D721Med (cell line): Measurements from ENCODE around the gene CD79B.
"Not testable (repeated sequence)": the region's sequence is repeated elsewhere in the genome, so short reads cannot be mapped to it uniquely, and the experiment has no call there.

ENCODE experiments used
- DNase-seq: peaks from one replicate; pipeline ENCODE4 v3.0.0; 2011; ENCODE audit warnings: low spot score; ENCODE audit not compliant: insufficient read length
- FAIRE-seq: peaks from 2 replicates; lab custom pipeline; 2011; peaks lifted over from hg19 to GRCh38; lab: Jason Lieb, UNC
- TF ChIP-seq, protein P1 (sequence below): IDR thresholded peaks from 2 replicates; pipeline ENCODE4 v1.5.1; 2012; ENCODE audit warnings: mild to moderate bottlenecking, control low read depth; ENCODE audit not compliant: insufficient read depth; ENCODE audit errors: missing control alignments

CD79B gene

DNA sequence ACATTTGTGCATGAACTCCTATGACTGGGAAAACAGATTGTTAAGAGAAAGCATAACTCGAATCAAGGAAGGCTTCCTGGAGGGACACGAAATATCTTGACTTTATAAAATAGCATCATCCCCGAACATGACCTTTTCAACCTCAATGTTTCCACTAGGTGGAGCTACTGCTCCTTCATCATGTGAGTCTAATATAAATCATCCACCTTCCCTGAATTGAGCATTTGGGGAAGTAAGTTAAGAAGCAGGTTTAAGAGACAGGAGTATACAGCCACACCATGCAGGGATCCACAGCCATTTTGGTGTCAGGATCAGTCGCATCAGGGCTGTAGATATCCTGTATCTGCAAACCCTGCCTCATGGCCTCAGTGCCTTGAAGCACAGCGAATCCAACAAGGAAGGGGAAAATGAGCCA lies 28.3 kb downstream of the CD79B start:
- TF ChIP-seq, protein P1, sequence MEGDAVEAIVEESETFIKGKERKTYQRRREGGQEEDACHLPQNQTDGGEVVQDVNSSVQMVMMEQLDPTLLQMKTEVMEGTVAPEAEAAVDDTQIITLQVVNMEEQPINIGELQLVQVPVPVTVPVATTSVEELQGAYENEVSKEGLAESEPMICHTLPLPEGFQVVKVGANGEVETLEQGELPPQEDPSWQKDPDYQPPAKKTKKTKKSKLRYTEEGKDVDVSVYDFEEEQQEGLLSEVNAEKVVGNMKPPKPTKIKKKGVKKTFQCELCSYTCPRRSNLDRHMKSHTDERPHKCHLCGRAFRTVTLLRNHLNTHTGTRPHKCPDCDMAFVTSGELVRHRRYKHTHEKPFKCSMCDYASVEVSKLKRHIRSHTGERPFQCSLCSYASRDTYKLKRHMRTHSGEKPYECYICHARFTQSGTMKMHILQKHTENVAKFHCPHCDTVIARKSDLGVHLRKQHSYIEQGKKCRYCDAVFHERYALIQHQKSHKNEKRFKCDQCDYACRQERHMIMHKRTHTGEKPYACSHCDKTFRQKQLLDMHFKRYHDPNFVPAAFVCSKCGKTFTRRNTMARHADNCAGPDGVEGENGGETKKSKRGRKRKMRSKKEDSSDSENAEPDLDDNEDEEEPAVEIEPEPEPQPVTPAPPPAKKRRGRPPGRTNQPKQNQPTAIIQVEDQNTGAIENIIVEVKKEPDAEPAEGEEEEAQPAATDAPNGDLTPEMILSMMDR, result peak; percentile 34
- peak; percentile 73 for FAIRE-seq
- DNase-seq, result not testable (repeated sequence)

DNA sequence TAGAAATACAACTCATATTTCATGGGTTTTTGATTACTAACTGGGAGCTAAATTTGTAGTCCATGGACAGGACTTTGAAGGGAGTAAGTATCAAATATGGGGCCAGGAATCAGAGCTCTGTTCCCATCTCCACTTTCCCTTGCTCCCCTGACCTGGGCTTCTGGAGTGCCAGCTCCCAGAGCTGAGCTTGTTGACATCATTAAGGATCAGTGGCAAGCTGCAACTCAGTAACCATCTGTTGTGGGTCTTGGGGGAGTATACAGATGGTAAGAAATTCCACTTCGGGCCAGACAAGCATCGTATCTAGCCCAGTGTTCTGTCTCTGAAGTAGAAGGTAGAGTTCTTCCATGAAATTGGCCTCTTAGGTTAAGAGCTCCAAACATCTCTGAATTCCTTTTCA lies 30.2 kb downstream of the CD79B start:
- not testable (repeated sequence) for FAIRE-seq

DNA sequence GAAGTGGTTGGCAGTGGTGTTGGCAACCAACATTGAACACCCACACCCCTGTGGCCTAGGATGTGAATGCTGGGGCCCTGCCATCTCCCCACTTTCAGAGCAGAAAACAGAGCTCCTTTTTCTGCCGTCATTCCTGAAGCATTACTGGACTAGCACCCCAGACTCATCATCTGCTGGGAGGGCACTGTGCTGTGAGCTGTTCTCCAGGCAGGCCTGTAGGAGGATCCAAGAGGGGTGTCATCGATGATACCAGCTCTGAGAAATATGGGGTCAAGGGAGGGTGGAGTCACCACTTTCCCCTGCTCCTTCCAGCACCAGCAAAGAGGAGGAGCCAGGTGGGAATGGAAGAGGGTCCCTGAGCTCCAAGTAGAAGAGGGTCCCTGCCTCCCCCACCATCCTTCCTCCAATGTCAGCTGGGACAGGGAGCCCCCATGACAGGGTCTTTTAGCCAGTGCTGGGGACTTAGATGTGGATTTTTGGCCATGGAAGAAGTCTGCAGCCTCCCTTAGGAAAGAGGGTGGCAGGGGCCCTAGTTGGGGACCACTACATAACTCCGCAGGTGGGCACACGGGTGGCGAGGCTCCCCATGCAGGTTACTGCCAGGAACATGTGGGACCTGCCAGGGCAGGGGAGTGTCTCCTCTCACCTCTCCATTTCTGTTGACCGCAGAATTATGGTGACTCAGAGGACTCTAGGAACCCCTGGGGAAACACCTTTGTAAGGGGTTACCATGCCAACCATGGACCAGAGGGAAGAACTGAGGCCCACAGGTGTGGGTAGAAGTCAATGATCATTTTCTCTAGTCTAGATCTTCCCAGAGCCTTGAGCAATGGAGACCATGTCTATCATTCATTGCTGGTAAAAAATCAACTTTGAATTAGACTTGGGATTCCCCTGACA lies 33.0 kb downstream of the CD79B start:
- DNase-seq, FAIRE-seq: not testable (repeated sequence)

More for the DNA sequence above, 30.2 kb downstream of the CD79B start:
- DNase-seq, result not testable (repeated sequence)

DNA sequence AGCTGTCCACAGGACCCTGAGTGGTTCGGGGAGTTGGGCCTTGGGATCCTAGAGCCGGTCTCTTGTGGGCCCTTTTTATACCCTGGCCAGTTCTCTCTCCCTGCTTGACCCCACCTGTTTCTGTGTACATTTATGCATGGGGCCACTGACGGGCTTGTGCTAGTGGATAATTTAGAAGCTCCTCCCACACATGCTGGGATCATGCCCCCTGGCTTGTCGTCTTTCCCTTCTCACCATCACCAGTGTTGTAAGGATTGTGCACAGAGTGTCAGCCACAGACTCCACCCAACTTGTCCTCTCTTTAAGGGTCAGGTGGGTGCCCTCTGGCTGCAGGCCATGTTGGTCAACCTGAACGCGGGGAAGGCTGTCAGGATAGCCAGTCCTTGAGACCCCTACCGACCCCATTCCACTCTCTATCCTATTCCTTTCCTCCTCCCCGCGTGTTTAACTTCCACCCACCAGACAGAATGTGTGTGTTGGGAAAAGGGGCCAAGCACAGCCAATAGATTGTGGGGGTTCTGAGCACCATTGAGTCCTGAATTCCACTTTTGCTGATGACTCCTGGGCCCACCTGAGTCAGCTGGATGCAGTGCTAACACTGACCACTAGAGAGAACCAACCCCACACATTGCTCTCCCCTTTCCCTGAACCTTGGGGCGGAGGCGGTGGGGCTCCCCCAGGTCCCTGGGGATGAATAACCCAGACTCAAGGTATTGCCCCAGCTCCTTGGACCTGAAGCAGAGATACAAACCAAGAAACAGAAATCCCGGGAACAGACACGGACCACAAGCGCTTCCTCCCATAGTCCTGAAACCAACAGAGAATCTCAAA lies 35.4 kb downstream of the CD79B start, which contains the start of gene CSH1:
Gene CSH1, minus strand, starts transcription at position 51 of the 831 bp plus-strand sequence. CDS start 63 bp downstream, outside the sequence.
- FAIRE-seq, DNase-seq: not testable (repeated sequence)

DNA sequence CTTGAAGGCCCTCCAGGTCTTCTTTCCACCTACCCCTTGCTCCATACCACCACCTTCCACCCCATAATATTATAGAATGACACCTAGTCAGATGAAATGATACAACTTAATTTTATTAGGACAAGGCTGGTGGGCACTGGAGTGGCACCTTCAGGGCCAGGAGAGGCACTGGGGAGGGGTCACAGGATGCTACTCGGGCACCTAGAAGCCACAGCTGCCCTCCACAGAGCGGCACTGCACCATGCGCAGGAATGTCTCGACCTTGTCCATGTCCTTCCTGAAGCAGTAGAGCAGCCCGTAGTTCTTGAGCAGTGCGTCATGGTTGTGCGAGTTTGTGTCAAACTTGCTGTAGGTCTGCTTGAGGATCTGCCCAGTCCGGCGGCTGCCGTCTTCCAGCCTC lies 37.3 kb downstream of the CD79B start:
- DNase-seq, FAIRE-seq: not testable (repeated sequence)

- not testable (repeated sequence) for DNase-seq, FAIRE-seq
Measured at GRCh38 chr17:63894021-63894420, 38.1 kb downstream of the CD79B start.

- FAIRE-seq, DNase-seq: not testable (repeated sequence)
Measured at GRCh38 chr17:63892316-63893037, 39.7 kb downstream of the CD79B start.

- DNase-seq, FAIRE-seq: not testable (repeated sequence)
- TF ChIP-seq, protein P1, result peak; percentile 72
Measured at GRCh38 chr17:63889026-63889848, 42.9 kb downstream of the CD79B start.

GRCh38 chr17:63885119-63885518 lies 47.0 kb downstream of the CD79B start:
- not testable (repeated sequence) for DNase-seq, FAIRE-seq

DNA sequence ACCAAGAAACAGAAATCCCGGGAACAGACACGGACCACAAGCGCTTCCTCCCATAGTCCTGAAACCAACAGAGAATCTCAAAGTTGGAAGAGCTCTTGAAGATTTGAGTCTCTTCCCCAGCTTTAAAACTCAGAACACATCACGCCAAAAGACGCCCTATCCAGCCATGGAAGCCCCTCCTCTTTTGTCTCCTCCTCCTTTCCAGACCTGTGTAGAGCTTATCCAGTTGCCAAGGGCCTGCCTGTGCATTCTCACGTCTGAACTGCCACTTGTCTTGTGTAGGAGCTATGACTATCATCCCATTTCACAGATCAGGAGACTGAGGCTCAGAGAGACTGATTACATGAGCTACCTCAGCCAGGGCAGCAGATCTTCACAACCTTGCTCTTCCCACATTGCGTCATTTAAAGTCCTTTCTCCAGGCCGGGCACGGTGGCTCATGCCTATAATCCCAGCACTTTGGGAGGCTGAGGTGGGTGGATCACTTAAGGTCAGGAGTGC lies 49.5 kb downstream of the CD79B start:
- not testable (repeated sequence) for FAIRE-seq, DNase-seq
